ENCODE measurements around the gene CHRM4.
A peak's percentile ranks its signal among the peaks of the same experiment; 100 is the strongest.
"Not testable (repeated sequence)": the region's sequence is repeated elsewhere in the genome, so short reads cannot be mapped to it uniquely, and the experiment has no call there.

CHRM4 gene

DNA sequence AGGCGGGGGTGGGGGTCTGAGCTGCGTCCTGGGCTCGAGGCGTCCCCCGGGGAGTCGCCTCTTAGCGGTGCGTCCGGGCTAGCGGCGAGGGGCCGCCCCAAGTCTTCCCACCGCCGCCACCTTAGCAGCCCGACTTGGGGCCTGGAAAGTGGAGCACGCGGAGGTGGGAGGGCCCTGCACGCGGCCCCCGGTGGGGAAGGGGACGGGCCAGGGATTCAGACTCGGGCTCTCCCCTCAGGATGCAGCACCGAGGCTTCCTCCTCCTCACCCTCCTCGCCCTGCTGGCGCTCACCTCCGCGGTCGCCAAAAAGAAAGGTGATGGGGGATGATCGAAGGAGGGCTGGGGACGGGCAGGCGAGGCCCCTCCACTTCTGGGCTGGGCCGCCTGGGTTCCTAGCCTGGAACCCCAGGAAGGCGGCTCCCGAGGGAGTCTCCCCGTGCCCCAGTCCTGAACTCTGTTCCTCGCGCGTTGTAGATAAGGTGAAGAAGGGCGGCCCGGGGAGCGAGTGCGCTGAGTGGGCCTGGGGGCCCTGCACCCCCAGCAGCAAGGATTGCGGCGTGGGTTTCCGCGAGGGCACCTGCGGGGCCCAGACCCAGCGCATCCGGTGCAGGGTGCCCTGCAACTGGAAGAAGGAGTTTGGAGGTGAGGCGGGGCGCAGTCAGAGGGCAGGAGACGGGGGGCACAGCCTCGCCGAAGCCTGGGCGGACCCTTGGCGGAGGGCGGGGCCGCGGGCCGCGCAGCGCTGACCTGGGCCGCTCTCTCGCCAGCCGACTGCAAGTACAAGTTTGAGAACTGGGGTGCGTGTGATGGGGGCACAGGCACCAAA, 9.5 kb downstream of the CHRM4 start:
- no peak for DNase-seq (ENCODE audit: low read depth in 2 of 2)

DNA sequence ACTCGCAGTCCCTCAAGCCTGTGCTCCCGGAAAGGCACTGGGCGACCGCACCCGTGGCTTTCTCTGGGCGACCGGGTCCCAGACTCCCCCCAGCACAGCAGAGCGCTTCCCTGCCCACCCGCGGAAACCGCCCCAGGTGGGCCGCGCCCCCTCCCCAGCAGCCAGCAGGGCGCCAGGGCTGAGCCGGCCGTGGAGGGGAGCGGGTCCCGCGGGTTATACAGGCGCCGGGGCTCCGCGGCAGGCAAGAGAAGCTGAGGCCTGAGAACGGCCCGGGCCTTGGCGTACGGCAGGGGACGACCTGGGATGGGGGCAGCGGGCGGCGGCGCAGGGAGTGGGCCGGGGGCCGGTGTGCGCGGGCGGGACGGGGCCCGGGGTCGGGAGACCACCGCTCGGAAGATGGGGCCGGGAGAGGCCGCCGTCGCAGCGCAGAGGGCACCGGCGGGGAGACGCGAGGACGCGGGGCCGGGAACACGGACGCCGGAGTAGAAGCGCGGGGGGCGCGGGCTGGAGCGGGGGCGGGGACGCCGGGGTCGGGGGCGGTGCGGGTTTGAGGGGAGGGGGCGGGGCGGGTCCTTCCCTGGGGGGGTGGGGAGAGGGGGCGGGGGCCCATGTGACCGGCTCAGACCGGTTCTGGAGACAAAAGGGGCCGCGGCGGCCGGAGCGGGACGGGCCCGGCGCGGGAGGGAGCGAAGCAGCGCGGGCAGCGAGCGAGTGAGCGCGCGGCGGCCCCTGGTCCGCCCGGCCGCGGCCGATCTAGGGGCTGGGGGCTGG, 10.3 kb downstream of the CHRM4 start, which contains the start of gene MDK:
Gene MDK, plus strand, starts transcription at position 622 of the 771 bp plus-strand sequence. CDS start 389 bp downstream, outside the sequence.
- no peak for DNase-seq (ENCODE audit: low read depth in 2 of 2)

DNA sequence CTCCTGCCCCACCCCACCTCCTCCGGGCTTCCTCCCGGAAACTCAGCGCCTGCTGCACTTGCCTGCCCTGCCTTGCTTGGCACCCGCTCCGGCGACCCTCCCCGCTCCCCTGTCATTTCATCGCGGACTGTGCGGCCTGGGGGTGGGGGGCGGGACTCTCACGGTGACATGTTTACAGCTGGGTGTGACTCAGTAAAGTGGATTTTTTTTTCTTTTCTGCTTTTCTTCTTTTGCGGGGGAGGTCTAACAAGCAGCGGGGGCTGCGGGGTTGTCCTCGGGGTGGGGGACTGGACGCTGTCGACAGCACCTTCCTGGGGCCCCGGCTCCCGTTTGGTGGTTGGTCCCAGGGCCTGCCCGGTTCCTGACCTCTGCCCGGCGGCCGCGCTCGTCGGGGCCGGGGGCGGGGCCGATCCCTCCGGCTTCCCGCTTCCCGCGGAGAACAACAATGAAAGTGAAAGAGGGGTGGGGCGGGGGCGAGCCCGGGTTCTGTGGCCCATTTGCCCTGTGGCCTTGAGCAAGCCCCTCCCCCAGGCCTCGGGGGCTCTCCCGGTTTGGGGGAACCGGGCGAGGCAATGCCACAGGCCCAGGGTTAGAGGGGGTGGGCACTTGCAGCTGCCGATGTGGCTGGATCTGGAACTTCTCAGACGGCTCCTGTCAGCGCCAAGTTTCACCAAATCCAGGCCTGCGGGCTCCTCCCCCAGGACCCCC, 11.1 kb downstream of the CHRM4 start:
- DNase-seq (ENCODE audit: low read depth in 2 of 2): peak; percentile 39 to 63

DNA sequence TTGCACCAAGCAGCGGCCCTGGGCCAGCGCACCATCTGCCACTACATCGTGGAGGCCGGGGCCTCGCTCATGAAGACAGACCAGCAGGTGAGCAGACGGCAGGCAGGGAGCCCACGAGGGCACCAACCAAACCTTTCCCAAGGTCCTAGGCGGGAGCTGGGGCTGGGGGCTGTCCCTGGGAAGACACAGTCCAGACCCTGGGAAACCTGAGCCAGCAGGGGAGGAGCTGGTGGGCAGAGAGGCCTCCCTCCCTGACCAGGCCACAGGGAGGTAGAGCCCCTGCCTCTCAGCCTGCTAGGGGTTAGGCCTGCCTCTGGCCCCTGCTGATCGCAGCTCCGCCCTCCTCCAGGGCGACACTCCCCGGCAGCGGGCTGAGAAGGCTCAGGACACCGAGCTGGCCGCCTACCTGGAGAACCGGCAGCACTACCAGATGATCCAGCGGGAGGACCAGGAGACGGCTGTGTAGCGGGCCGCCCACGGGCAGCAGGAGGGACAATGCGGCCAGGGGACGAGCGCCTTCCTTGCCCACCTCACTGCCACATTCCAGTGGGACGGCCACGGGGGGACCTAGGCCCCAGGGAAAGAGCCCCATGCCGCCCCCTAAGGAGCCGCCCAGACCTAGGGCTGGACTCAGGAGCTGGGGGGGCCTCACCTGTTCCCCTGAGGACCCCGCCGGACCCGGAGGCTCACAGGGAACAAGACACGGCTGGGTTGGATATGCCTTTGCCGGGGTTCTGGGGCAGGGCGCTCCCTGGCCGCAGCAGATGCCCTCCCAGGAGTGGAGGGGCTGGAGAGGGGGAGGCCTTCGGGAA, 11.9 kb downstream of the CHRM4 start:
- DNase-seq (ENCODE audit: low read depth in 2 of 2): not testable (repeated sequence)

GRCh38 chr11:46378811-46379481, 12.6 kb downstream of the CHRM4 start:
- DNase-seq (ENCODE audit: low read depth in 2 of 2): no peak

GRCh38 chr11:46378296-46378695, 13.3 kb downstream of the CHRM4 start:
- DNase-seq (ENCODE audit: low read depth in 2 of 2): no peak

- DNase-seq (ENCODE audit: low read depth in 2 of 2): no peak
Measured at GRCh38 chr11:46377831-46378230, 13.7 kb downstream of the CHRM4 start.

DNA sequence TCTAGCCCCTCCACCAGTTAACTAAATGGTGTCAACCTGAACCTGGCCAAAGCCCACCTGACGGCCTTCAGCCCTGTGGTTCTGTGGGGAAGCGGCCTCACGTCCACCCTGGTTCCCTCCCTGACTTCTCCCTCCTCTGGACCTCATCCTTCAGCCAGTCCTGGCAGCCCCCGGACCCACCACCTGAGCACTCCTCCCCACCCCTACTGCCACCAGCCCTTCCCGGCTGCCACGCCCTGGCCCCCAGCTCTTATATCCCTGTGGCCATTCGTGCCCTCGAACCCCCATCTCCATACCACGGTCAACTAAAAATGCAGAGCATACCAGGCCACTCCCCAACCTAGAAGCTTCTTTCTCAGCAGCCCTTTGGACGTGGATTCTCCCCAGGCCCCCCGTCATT, 14.3 kb downstream of the CHRM4 start:
- no peak for DNase-seq (ENCODE audit: low read depth in 2 of 2)

GRCh38 chr11:46376258-46377050, 15.1 kb downstream of the CHRM4 start:
- DNase-seq (ENCODE audit: low read depth in 2 of 2): no peak

DNA sequence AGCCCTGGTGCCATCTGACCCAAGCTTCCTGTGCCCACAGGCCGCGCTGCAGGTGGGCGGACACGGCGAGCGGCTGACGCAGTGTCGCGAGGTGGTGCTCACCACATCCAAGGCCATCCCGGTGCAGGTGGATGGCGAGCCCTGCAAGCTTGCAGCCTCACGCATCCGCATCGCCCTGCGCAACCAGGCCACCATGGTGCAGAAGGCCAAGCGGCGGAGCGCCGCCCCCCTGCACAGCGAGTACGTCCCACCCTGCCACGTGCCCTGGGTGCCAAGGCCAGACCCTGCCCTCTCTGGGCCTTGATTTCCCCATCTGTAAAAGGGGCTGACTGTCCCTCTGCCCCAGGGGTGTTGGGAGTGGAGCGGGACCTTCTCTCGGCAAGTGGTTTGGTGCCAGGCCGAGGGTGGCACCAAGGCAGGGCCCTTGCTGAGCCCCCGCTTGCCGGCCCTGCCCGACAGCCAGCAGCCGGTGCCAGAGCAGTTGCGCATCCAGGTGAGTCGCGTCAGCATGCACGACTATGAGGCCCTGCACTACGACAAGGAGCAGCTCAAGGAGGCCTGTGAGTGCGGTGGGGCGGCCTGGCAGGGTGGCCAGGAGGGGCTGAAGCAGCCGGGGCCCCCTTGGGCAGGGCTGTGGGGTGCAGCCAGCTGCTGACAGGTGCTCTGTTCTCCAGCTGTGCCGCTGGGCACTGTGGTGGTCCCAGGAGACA, 16.0 kb downstream of the CHRM4 start:
- no peak for DNase-seq (ENCODE audit: low read depth in 2 of 2)

DNA sequence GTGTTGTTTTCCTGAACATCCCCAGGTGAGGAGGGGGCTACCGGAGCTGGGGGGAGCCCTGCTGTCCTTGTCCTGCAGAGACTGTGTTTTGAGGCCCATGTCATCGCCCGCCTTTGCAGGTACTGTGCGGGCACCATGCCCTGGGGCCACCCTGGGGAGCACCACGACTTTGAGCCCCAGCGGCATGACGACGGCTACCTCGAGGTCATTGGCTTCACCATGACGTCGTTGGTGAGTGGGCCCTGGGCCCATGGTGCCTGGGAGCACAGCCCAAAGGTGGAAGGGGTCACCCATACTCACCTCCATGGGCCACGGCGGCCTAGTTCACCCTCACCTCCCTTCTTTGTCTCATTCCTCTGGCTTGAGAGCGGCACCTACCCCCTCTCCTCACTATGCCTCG, 16.8 kb downstream of the CHRM4 start:
- no peak for DNase-seq (ENCODE audit: low read depth in 2 of 2)

DNA sequence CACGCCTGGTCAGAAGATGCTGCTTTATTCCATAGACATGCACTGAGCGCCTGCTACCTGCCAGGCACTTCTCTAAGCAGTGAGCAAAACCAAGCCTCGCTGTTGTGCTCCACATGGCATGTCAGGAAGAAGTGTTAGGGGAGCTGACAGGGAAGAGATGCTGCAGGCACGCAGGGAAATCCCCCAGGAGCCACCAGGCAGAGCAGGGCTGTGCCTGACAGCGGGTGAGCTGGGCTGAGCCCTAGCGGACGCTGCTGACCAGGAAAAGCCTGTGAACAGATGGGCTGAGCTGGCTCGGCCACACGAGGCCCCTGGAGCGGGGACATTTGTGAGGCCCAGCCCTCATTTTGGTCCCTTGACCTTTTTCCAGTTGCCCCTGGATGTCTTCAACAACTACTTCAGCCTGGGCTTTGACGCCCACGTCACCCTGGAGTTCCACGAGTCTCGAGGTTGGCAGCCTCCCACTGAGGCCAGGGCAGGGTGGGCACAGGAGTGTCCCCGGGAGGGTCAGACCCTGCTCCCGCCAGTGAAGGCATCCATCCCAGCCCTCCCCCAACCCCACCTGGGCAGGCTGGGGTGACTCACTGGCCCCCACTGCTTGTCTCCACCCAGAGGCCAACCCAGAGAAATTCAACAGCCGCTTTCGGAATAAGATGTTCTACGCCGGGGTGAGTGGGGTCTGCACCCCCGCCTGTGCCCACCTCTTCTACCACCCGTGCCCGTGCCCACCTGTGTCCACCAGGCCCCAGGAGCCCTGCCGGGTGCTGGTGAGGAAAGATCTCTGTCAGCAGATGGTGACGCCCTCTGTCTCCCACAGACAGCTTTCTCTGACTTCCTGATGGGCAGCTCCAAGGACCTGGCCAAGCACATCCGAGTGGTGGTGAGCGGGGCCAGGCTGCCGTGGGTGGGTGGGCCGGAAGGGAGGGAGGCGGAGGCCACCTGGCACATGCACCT, 17.5 kb downstream of the CHRM4 start:
- no peak for DNase-seq (ENCODE audit: low read depth in 2 of 2)

DNA sequence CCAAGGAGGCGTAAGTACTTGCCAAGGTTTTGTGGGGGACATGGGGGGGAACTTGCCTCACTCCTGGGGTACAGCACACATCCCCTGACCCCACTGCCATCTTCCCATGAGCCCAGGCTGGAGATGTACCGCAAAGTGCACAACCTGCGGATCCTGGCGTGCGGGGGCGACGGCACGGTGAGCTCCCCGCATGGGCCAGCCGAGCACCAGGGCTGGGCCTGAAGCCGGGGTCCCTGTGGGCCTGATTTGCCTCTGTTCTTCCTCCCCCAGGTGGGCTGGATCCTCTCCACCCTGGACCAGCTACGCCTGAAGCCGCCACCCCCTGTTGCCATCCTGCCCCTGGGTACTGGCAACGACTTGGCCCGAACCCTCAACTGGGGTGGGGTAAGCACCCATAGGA, 19.1 kb downstream of the CHRM4 start:
- DNase-seq (ENCODE audit: low read depth in 2 of 2): not testable (repeated sequence)

DNA sequence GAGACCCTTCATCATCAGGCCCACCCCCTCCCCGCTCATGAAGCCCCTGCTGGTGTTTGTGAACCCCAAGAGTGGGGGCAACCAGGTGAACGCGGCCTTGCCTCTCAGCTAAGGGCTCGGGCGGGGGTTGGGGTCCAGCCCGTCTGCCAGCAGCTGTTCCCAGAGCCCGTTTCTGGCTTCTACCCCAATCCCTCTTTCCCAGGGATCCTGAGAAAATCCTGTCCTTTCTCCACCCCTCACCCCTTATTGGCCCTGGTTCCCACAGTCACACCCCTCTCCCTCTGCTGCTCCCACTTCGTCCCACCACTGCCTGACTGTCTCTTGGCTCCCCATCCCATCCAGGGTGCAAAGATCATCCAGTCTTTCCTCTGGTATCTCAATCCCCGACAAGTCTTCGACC, 19.5 kb downstream of the CHRM4 start:
- DNase-seq (ENCODE audit: low read depth in 2 of 2): no peak

- not testable (repeated sequence) for DNase-seq (ENCODE audit: low read depth in 2 of 2)
Measured at GRCh38 chr11:46371262-46371661, 20.3 kb downstream of the CHRM4 start.

GRCh38 chr11:46370253-46370652, 21.3 kb downstream of the CHRM4 start:
- DNase-seq (ENCODE audit: low read depth in 2 of 2): no peak

- peak in 1 of 2 experiments; percentile 52 for DNase-seq (ENCODE audit: low read depth in 2 of 2)
Measured at GRCh38 chr11:46369458-46370152, 22.0 kb downstream of the CHRM4 start.

- DNase-seq (ENCODE audit: low read depth in 2 of 2): no peak
Measured at GRCh38 chr11:46367916-46368267, 23.7 kb downstream of the CHRM4 start.
